Stimulated activated CD8-positive, alpha-beta memory T cell treated with anti-CD3 and anti-CD28 coated beads, Interleukin-15, amount 100 ng/mL, for 24 hours (primary cell): ENCODE results near the gene ALDH6A1.
"Not testable (repeated sequence)": the region's sequence is repeated elsewhere in the genome, so short reads cannot be mapped to it uniquely, and the experiment has no call there.

Source experiments
- DNase-seq: peaks from one replicate; pipeline ENCODE4 v3.0.0-alpha.2; 2020; ENCODE audit warnings: low read depth

The ALDH6A1 gene

DNA sequence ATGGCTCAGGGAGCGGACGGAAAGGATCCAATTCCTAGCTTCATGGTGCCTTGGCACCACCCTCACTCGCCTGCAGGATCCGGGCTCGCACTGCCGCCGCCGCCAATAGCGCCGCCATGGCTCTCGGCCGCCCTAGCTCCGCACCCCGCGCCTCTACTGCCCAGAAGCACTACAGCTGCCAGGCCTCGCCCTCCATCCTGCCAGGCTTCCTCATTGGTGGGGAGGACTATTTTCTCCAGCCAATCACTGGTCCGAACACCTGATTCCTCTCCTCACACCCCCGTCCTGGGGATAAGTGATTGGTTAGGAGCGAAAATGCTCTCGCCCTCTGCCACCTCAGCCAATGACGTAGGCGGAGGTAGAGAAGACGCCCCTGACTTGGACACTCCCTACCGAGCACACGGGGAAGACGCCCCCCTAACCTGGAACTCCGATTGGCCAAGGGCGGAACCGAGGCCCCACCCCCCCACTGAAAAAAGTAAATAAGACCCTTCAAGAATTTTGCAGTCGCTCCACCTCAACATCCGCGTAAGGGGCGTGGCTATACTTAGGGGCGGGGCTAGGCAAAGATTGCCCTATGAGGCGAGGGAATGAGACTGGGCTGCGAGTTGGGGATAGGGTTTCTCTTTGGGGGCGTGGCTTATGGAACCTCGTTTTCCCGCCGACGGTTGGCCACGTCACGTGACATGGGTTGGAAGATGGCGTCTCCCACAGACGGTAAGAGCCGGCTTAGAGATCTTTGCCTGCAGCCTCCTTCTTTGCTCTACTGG lies at the start of gene ALDH6A1, which contains the start of gene LIN52:
TSS of gene ALDH6A1 (minus strand) at position 177 of the 770 bp plus-strand sequence. CDS start at position 118, 59 bp downstream.
TSS of gene LIN52 (plus strand) at position 680 of the 770 bp plus-strand sequence. CDS start at position 699, 19 bp downstream.
- DNase-seq, result peak; percentile 96

DNA sequence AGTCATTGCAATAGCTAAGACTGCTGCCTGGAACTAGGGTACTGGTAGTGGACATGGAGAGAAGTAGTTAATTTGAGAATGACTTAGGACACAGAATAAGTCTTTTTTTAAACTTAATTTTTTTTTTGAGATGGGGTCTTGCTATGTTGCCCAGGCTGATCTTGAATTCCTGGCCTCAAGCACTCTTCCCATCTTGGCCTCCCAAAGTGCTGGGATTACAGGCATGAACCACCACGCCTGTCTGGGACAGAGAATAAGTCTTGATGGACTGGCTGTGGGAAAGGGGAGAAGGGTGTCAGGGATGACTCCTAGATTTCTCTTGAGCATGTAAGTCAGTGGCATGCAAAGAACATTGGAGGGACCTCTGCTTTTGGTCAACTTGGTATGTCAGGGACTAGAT lies 43.4 kb upstream of the ALDH6A1 start:
- DNase-seq, result no peak

DNA sequence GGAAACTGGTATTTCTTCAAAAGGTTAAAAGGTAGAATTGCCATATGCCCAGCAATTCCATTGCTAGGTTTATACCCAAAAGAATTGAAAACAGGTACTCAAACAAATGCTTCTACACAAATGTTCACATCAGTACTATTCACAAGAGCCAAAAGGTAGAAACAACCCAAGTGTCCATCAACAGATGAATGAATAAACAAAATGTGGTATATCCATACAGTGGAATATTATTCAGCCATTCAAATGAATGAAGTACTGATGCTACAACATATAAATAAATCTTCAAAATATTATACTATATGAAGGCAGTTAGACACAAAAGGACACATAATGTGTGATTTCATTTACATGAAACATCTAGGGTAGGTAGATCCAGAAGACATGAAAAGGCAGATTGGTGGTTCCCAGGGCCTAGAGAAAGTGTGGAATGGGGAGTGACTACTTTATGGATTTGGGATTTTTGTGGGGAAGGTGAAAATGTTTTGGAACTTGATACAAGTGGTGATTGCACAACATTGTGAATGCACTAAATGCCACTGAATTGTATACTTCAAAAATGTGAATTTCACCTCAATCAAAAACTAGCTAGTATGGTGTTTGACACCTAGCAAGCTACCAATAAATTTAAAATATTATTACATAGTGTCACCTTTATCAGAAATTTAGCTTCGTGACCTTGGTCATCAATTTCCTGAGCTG lies 42.2 kb upstream of the ALDH6A1 start:
- DNase-seq, result no peak

DNA sequence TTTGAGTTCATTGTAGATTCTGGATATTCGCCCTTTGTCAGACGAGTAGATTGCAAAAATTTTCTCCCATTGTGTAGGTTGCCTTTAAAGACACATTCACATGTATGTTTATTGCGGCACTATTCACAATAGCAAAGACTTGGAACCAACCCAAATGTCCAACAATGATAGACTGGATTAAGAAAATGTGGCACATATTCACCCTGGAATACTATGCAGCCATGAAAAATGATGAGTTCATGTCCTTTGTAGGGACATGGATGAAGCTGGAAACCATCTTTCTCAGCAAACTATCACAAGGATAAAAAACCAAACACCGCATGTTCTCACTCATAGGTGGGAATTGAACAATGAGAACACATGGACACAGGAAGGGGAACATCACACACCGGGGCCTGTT lies 41.2 kb upstream of the ALDH6A1 start:
- DNase-seq, result not testable (repeated sequence)

DNA sequence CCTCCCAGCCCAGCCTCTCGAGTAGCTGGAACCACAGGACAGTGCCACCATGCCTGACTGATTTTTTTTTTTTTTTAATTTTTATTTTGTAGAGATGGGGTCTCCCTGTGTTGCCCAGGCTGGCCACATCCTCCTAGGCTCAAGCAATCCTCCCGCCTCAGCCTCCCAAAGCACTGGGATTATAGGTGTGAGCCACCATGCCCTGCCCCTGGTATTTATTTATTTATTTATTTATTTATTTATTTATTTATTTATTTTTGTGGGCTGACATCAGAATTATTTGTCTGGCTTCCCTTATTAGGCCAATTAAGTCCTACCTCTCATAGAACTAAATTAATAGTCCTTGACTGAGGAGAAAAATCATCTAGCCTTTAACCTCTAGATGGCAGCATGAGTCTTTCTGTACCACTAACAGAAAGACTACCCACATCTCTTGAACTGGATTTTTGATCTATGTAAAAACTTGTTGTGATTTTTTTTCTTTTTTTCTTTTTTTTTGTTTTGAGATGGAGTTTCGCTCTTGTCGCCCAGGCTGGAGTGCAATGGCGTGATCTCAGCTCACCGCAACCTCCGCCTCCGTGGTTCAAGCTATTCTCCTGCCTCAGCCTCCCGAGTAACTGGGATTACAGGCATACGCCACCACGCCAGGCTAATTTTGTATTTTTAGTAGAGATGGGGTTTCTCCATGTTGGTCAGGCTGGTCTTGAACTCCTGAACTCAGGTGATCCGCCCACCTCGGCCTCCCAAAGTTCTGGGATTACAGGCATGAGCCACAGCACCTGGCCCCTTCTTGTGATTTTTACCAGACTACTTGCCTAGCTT lies 27.4 kb upstream of the ALDH6A1 start:
- not testable (repeated sequence) for DNase-seq

DNA sequence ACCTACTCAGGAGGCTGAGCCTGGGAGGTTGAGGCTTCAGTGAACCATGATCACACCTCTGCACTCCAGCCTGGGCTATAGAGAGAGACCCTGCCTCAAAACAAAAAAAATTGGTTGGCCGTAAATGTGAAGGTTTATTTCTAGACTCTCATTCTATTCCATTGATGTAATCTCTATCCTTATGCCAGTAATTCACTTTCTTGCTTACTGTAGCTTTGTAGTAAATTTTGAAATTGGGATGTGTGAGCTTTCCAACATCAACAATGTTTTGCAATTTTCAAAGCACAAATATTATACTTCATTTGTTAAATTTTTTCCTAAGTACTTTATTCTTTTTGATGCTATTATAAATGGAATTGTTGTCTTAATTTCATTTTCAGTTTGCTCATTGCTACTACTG lies 25.1 kb upstream of the ALDH6A1 start:
- no peak for DNase-seq

DNA sequence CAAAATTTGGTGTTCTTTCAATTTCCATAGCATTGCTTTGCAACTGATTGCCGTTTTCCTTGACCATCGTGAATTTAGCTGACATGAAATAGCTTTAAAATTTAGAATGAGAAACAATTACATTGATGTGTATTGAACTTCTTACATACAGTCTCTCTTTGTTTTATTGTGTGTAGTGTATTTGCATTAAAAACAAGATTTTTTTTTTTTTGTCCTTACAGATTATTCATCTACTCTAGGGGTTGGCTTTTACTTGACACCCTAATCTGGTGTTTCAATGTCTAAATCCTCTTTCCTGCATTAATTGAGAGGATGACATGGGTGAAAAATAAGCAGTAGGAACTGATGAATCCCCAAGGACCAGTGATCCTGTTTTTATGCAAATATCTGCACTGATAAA lies 21.1 kb upstream of the ALDH6A1 start:
- DNase-seq, result no peak

DNA sequence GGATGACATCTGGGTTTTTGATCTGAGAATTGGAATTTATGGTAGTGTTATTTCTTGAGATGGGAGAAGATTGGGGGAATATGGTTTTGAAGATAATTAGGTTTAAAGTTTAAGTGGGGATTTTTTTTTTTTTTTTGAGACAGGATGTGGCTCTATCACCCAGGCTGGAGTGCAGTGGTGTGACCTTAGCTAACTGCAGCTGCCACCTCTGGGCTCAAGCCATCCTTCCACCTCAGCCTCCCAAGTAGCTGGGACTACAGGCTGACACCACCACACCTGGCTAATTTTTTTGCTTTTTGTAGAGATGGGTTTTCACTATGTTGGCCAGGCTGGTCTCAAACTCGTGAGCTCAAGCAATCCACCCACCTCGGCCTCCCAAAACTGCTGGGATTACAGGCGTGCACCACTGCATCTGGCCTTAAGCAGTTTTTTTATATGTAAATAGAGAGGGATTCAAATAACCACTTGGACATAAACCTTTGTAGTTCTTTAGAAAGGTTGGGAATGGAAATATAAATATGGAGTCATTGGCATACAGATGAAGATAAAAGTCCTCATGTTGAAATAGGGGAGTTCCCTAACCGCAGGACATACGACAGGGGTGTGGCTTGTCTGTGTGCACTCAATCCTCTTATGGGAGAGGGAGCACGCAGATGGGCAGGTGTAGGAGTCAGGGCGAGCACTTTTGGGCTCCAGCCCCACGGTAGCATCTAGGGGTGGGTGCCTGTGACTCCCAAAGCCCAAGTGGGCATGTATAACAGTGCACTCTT lies 5.2 kb upstream of the ALDH6A1 start:
- no peak for DNase-seq

DNA sequence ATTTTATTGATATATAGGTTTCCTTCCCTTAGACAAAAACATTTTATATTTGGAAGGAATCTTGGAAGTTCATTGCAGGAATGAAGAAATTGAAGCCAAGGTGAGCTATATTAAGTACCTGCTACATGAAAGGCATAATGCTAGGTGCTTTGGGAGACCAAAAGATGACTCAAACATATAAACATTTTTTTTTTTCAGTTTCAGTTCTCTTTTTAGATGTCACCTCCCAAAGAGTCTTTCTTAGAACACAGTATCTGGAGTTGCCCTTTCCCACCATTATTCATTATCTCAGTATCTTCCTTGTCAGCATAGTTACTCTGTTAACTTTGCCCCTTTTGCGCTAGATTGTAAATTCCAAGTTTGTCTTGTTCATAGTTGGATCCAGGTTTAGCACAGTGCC lies 1.6 kb upstream of the ALDH6A1 start:
- DNase-seq, result no peak

DNA sequence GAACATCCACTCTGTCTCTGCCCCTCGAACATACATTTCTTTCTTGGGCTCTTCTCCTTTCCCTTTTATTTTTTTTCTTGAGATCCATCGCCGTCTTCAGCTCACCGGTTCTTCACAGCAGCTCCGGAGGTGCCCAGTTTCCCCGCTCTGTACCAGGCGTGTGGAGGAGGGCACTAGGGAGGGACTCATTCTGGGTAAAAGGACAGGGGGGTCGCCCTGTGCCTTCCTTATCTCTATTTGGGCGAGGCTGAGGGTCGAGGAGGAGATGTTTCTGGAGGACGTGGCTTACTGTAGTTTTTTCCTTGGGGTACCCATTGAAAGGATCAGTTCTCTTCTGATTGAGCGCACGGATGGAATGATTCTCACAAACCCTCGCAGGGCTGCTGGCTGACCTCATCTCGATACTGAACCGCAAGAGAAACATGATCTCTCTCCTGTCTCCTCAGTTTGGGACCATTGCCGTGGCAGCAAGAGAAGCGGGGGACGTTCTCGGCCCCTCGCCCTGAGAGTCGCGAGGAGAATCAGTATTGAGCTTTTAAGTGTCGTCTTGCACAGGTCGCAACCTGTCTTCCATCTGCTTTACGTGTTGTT lies 889 bp upstream of the ALDH6A1 start:
- DNase-seq, result no peak

DNA sequence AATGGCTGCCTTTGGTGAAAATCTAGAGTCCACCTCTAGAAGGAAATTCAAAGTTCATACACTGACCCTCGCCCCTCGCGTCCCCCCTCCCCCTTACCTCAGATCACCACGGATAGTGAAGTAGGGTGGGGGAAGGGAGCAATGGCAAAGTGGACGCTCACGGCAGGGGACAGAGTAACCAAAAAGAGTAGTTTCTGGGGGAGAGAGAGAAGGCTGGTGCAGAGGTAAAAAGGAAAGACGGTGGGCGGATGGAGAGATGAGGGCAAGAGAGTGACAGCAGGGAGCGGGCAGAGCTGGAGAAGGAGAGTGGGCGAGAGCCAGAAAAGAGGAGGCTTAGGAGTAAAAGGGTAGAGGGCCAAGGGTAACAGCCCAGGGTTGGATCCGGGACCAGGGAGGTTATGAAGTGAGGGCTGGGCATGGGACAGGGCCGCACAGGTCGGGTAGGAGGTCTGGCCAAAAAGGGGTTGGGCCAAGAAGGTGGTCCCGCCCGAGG lies 423 bp downstream of the ALDH6A1 start:
- DNase-seq, result no peak

DNA sequence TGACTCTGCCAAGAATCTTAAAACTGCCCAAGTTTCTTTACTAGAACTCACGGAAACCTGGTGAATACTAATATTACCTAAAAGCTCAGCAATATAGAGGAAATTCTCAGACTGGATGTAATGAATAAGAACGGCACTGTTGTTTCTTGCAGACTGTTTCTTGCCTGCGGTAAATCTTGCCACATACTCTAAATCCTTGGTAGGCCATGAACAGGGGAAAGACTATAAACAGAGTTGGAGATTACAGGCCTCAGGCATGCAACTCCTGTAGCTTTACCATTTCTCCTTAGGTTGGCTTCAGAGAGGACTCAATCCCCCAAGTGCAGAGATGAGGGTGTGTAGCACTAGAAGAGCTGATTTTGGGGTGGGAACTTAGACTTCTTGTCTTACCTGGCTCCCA lies 1.1 kb downstream of the ALDH6A1 start:
- DNase-seq, result no peak

DNA sequence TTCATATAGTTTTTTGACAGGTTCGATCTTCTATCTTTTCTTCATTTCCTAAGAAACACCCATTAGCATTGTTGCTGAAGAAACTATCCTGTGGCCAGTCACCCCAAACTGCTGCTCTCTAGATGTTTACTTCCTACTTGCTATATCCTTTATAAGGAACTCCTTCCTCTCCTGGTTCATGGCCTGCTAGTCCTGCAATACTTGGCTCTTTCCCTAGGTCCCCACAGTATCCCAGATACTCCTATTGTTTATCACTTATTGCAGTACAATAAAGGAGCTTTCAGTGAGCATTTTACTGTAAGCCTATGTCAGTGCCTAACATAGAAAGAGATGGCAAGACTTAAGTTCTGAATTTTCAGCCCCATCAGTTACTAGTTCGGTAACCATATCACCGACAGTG lies 2.8 kb downstream of the ALDH6A1 start:
- no peak for DNase-seq

DNA sequence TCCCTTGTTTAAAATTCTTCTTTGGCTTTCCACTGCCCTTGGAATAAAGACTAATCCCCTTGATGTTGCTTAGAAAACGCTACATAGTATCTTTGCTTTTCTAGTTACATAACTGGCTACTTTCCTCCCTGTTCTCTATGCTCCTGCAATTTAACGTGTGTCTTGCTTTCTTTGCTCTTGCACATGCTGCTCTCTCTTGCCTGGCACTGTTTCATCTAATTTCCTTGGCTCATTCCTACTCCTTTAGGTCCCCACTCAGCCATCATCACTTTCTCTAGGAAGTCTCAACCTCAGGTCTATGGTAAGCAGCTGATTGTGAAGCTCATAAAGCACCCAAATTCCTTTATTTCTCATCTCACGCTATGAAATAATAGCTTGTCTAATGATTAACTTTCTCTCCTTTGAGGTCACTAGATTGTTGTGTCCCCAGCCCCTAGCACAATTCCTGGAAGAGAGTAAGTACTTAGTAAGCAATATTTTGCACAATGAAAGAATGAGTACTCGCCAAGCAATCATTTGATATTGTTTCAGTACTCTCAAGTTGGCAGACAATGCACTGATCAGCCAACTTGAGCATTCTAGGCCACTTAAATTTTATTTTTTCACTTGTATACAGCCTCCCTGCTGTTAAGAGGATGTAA lies 3.3 kb downstream of the ALDH6A1 start:
- no peak for DNase-seq

DNA sequence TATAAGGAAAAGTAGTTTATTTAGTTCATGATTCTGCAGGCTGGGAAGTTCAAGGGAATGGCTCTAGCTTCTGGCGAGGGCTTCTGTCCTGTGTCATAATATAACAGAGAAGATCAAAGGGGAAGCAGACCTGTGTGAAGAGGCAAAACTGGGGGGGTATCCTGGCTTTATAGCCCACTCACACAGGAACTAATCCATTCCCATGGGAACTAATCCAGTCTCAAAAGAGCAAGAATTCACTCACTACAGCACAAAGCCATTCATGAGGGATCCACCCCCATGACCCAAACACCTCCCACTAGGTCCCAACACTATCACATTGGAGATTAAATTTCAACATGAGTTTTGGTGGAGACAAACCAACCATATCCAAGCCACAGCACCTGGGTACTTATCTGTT lies 6.9 kb downstream of the ALDH6A1 start:
- no peak for DNase-seq

DNA sequence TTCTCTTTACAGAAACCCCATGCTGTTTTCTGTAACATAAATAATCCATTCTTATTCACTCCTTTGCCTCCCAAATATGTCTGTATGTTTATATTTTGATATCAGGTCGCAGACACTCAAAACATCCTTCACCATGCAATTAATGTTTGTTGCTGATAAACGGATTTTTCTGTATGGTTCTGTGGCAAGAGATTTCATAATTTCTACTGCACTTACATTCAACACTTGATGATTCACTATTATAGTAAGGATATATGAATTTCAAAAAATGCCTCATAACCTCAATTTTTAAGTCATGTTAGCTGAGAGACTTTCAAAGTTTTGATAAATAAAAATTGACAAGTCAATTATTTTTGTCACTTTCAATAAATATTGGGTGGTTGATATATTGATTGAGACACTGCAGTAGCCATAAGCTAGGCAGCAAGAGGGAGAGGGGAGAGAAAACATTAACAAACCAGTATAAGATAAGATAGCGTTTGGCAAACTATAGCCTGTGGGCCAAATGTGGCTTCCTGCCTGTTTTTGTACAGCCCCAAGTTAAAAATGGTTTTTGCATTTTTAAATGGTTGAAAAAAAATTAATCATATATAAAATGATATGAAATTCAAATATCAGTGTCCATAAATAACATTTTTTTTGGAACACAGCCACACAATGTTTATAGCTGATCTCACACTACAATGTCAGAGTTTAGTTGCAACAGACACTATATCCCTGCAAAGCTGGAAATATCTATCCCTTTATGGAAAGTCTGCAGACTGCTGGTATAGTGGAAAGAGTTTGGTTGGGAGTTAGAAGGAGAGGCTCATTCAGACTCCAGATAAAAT lies 18.3 kb downstream of the ALDH6A1 start:
- DNase-seq, result no peak

DNA sequence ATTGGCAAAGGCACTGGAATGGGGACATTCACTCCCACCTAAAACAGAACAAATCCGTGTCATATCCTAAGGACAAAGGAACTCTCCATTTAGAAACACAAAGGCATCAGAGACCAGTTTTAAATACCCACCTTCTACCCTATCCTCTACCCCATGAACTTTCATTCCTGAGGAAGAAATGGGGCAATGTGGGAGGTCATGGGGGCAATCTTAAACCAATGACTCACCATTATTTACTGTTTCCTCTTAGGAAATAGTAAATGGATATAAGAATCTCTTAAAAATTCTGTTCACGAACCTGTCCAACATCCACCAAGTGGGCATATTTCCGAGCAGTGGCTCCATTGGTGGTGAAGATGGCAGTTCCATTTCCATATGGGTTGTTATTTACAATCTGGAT lies 19.4 kb downstream of the ALDH6A1 start:
- no peak for DNase-seq

DNA sequence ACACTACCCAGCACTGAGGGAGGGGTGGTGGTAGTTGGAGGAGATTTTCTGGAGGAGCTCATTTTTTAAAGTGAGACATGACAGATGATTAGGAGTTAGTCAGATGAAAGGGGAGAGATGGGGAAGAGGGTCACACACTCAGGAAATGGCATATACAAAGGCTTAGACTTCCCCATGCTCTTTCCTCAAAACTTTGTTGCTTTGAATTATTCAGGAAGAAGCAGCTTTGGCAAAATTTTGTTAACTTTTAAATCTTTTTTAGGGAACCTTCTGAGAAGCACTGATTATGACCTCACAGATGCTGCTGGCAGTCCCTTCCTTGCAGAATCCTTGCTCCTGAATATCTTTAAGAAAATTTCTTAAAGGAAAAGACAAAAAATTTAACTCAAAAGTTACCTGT lies 19.8 kb downstream of the ALDH6A1 start:
- DNase-seq, result no peak

DNA sequence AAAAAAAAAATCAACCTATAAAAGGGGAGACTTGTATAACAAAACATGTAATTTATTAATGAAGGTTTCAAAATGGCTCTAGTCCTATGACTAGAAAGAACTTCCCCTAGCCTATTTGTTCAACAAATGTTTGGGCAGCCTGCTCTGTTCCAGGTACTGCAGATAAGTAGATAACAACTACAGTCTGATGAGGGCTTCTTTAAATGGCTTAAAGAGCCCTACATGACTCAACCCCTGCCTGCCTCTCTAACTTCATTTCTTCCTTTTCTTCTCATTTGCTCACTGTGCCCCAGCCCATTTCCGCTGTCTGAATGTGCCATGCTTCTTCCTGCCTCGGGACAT lies 21.5 kb downstream of the ALDH6A1 start:
- DNase-seq, result no peak

DNA sequence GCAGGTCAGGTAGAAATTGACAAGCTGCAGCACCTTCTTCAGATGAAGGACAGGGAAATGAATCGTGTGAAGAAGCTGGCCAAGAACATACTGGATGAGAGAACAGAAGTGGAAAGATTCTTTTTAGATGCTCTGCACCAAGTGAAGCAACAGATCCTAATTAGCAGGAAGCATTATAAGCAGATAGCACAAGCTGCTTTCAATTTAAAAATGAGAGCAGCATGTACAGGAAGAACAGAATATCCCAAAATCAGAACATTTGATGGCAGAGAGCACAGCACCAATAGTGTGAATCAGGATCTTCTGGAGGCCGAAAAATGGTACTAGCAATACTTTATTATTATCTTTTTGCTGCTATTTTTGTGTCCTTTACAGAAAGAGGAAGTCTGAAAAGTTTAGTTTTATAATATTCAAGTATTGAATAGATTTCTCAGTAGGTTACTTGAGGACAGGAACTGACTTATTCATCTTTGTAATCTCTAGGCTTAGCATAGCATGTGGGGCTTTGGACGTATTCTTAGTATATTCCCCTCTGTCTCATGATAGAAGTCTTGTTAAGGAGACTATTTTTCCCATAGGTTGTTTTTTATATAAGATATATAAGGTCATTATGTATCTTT lies 34.3 kb downstream of the ALDH6A1 start:
- DNase-seq, result no peak
